Tibial artery (tissue), 4 donors: ENCODE results near the gene PIK3R5.
A peak's percentile ranks its signal among the peaks of the same experiment; 100 is the strongest.

Experiments used
- DNase-seq, 2 donors: peaks; one replicate each; pipeline ENCODE4 v3.0.0-alpha.2; 2019
- H3K27ac ChIP-seq, 2 donors: fragments of 200-600 bp; sonication (generic) in 1 of 2; 1 replicate in 1 of 2; 2 replicates in 1 of 2; pipeline ENCODE4 v1.5.1; 2018 to 2019; ENCODE audit warnings: mild to moderate bottlenecking in 1 of 2
- H3K27me3 ChIP-seq, 2 donors: fragments of 200-600 bp; sonication (generic) in 1 of 2; one replicate each; pipeline versions ENCODE4 v1.5.1 to v1.6.0; 2016 to 2019
- H3K36me3 ChIP-seq, 3 donors: fragments of 200-600 bp; sonication (generic) in 2 of 3; one replicate each; pipeline ENCODE4 v1.5.1; 2016 to 2019; ENCODE audit warnings: mild to moderate bottlenecking in 2 of 3
- H3K4me1 ChIP-seq, 4 donors: fragments of 200-600 bp; sonication (generic) in 2 of 4; 1 replicate in 3 of 4; 2 replicates in 1 of 4; pipeline ENCODE4 v1.5.1; 2016 to 2019
- H3K4me3 ChIP-seq, 2 donors: fragments of 200-600 bp; sonication (generic) in 1 of 2; 1 replicate in 1 of 2; 2 replicates in 1 of 2; pipeline ENCODE4 v1.5.1; 2018 to 2019; ENCODE audit warnings: mild to moderate bottlenecking in 2 of 2
- H3K9me3 ChIP-seq, 3 donors: fragments of 200-600 bp; sonication (generic) in 1 of 3; one replicate each; pipeline ENCODE4 v1.5.1; 2016 to 2019
- CTCF ChIP-seq, 2 experiments: fragments of 200-600 bp in 1 of 2; fragments of 450-650 bp in 1 of 2; IDR thresholded peaks; one replicate each; pipeline ENCODE4 v1.5.1; 2017 to 2019; ENCODE audit warnings: antibody characterized with exemption in 2 of 2, mild to moderate bottlenecking in 1 of 2, moderate library complexity in 1 of 2
- intact Hi-C: fragments of 100-400 bp; cut with DNase I; formaldehyde crosslinking; loops from one replicate; pipeline ENCODE4 v1.15.0; 2023; ENCODE audit warnings: low total_unique reads

PIK3R5 gene

GRCh38 chr17:8966926-8967325 is 1.4 kb upstream of the PIK3R5 start:
- no peak for DNase-seq
- Histone ChIP-seq H3K4me1 (peaks cover 0 to 8% (median 7%) of the 10 kb centered on the region in 4 donors), H3K27ac (no peak overlapping the region), H3K27me3 (peaks cover 0 to 56% of the 10 kb centered on the region in 2 donors), H3K4me3 (no peak overlapping the region), H3K36me3 (no peaks in the 10 kb centered on the region), H3K9me3 (no peaks in the 10 kb centered on the region)
- intact Hi-C loops: no loop called here
- TF ChIP-seq CTCF (IDR thresholded peaks at IDR 0.05): no peak

GRCh38 chr17:8964801-8965393 is 610 bp downstream of the PIK3R5 start:
- no peak for TF ChIP-seq CTCF (IDR thresholded peaks at IDR 0.05)
- Histone ChIP-seq H3K9me3 (no peaks in the 10 kb centered on the region), H3K27me3 (peaks cover 0 to 69% of the 10 kb centered on the region in 2 donors), H3K4me1 (peaks cover 0 to 8% (median 7%) of the 10 kb centered on the region in 4 donors), H3K27ac (no peak overlapping the region), H3K36me3 (no peaks in the 10 kb centered on the region), H3K4me3 (peak overlapping the region; percentile 41 to 47)
- intact Hi-C loops: no loop called here
- no peak for DNase-seq

GRCh38 chr17:8963647-8964258 is 1.8 kb downstream of the PIK3R5 start:
- Histone ChIP-seq H3K27ac (no peak overlapping the region), H3K27me3 (peaks cover 0 to 71% of the 10 kb centered on the region in 2 donors), H3K4me3 (peak overlapping the region; percentile 41 to 47), H3K4me1 (peaks cover 0 to 8% (median 7%) of the 10 kb centered on the region in 4 donors), H3K9me3 (no peaks in the 10 kb centered on the region), H3K36me3 (no peaks in the 10 kb centered on the region)
- no peak for DNase-seq
- intact Hi-C loops: no loop called here
- no peak for TF ChIP-seq CTCF (IDR thresholded peaks at IDR 0.05)

- no peak for TF ChIP-seq CTCF (IDR thresholded peaks at IDR 0.05)
- Histone ChIP-seq H3K4me1 (peaks cover 0 to 8% (median 7%) of the 10 kb centered on the region in 4 donors), H3K4me3 (no peak overlapping the region), H3K36me3 (no peaks in the 10 kb centered on the region), H3K9me3 (no peaks in the 10 kb centered on the region), H3K27me3 (peaks cover 0 to 64% of the 10 kb centered on the region in 2 donors), H3K27ac (no peak overlapping the region)
- no peak for DNase-seq
- intact Hi-C loops: no loop called here
Observed at GRCh38 chr17:8963014-8963413, 2.5 kb downstream of the PIK3R5 start.

- H3K4me3 ChIP-seq: no peak overlapping the region
- DNase-seq: no peak
- H3K27me3 ChIP-seq: peaks cover 0 to 58% of the 10 kb centered on the region in 2 donors
- no peak overlapping the region for H3K27ac ChIP-seq
- H3K4me1 ChIP-seq: peaks cover 0 to 8% (median 7%) of the 10 kb centered on the region in 4 donors
- no peaks in the 10 kb centered on the region for H3K9me3 ChIP-seq
- no peaks in the 10 kb centered on the region for H3K36me3 ChIP-seq
- no peak for TF ChIP-seq CTCF (IDR thresholded peaks at IDR 0.05)
- intact Hi-C loops: no loop called here
Observed at GRCh38 chr17:8961829-8962228, 3.7 kb downstream of the PIK3R5 start.
